B cell (primary cell): Measurements from ENCODE around the gene TRPC3. TPM values are rescaled to one million over a fixed set of nuclear protein-coding genes. Genes with fewer than 3 reads are reported as not detected.

Source experiments
- ATAC-seq: fragments of 200-7000 bp; cut with Tn5 transposase; one replicate; pipeline ENCODE4 v1.10.0; 2021; ENCODE audit warnings: low read depth, mild to moderate bottlenecking, moderate number of reproducible peaks, moderate library complexity
- CTCF ChIA-PET: fragments of 350-600 bp; sonication (Branson Sonifier 250); formaldehyde crosslinking; loops from one replicate; lab custom pipeline; 2021; ENCODE audit warnings: antibody characterized with exemption, inconsistent platforms; lab: Charles Lee
- POLR2A ChIA-PET: fragments of 350-600 bp; sonication (Branson Sonifier 250); formaldehyde crosslinking; loops from one replicate; lab custom pipeline; 2021; ENCODE audit warnings: antibody characterized with exemption; lab: Charles Lee
- DNase-seq: peaks from one replicate; pipeline ENCODE4 v3.0.0; 2013
- H2AFZ ChIP-seq: 2 replicates; pipeline ENCODE4 v1.6.1; 2012; ENCODE audit warnings: mild to moderate bottlenecking, low read depth, low read length; ENCODE audit not compliant: insufficient read depth, poor library complexity, severe bottlenecking
- H3K27ac ChIP-seq, 2 donors: 1 replicate in 1 of 2; 2 replicates in 1 of 2; pipeline ENCODE4 v1.5.1; 2012 to 2013; ENCODE audit warnings: low read length in 2 of 2, mild to moderate bottlenecking in 2 of 2, moderate library complexity in 1 of 2
- H3K27me3 ChIP-seq, 4 experiments: fragments of 200-600 bp in 1 of 4; sonication (generic) in 1 of 4; replicated peaks in 1 of 4; 1 replicate in 2 of 4; 2 replicates in 2 of 4; pipeline versions ENCODE4 v1.6.1 to v1.7.0; 2013 to 2016; ENCODE audit warnings: low read length in 3 of 4, mild to moderate bottlenecking in 2 of 4, mixed read lengths in 1 of 4, moderate library complexity in 1 of 4; ENCODE audit not compliant: insufficient read depth in 4 of 4, control insufficient read depth in 3 of 4; ENCODE audit errors: control extremely low read depth in 1 of 4
- H3K36me3 ChIP-seq, 2 experiments: replicated peaks in 1 of 2; 1 replicate in 1 of 2; 2 replicates in 1 of 2; pipeline versions ENCODE4 v1.6.1 to v1.7.1; 2013; ENCODE audit warnings: low read length in 1 of 2; ENCODE audit not compliant: insufficient read depth in 2 of 2, control insufficient read depth in 1 of 2; ENCODE audit errors: control extremely low read depth in 1 of 2, extremely low read depth in 1 of 2
- H3K4me1 ChIP-seq, 2 donors: fragments of 200-600 bp in 1 of 2; sonication (generic) in 1 of 2; 1 replicate in 1 of 2; 2 replicates in 1 of 2; pipeline versions ENCODE4 v1.5.1 to v1.6.1; 2013 to 2017; ENCODE audit warnings: low read length in 2 of 2; ENCODE audit not compliant: control insufficient read depth in 2 of 2, insufficient read depth in 2 of 2
- H3K4me2 ChIP-seq: replicated peaks from 2 replicates; pipeline ENCODE3; 2012; ENCODE audit warnings: mild to moderate bottlenecking, low read depth, low read length; ENCODE audit not compliant: poor library complexity, severe bottlenecking
- H3K4me3 ChIP-seq, 5 experiments: fragments of 200-600 bp in 1 of 5; sonication (generic) in 1 of 5; 1 replicate in 3 of 5; 2 replicates in 2 of 5; pipeline versions ENCODE4 v1.5.1 to v1.7.0; 2011 to 2016; ENCODE audit warnings: low read length in 4 of 5, mild to moderate bottlenecking in 4 of 5, low read depth in 2 of 5, control low read depth in 1 of 5, moderate library complexity in 1 of 5; ENCODE audit not compliant: insufficient read depth in 1 of 5; ENCODE audit errors: control extremely low read depth in 1 of 5, extremely low read depth in 1 of 5
- H3K79me2 ChIP-seq: fragments of 200-600 bp; sonication (generic); one replicate; pipeline ENCODE4 v1.6.0; 2016; ENCODE audit warnings: low read length; ENCODE audit not compliant: control insufficient read depth, insufficient read depth
- H3K9ac ChIP-seq: fragments of 200-600 bp; sonication (generic); 2 replicates; pipeline ENCODE4 v1.6.1; 2017; ENCODE audit warnings: mild to moderate bottlenecking, low read length, moderate library complexity
- H3K9me3 ChIP-seq, 3 donors: one replicate each; pipeline versions ENCODE4 v1.6.1 to v1.7.1; 2013; ENCODE audit warnings: low read length in 2 of 3; ENCODE audit not compliant: control insufficient read depth in 2 of 3, insufficient read depth in 1 of 3; ENCODE audit errors: control extremely low read depth in 1 of 3
- H4K20me1 ChIP-seq: 2 replicates; pipeline ENCODE4 v1.6.0; 2012; ENCODE audit warnings: mild to moderate bottlenecking, low read length; ENCODE audit not compliant: insufficient read depth, control insufficient read depth, poor library complexity, severe bottlenecking
- H3K27ac Mint-ChIP-seq: one replicate; pipeline ENCODE4 v1.8.0; 2021; ENCODE audit warnings: mixed read lengths
- H3K27me3 Mint-ChIP-seq: one replicate; pipeline ENCODE4 v1.8.0; 2021; ENCODE audit warnings: mixed read lengths
- H3K4me1 Mint-ChIP-seq: one replicate; pipeline ENCODE4 v1.8.0; 2021; ENCODE audit warnings: mixed read lengths
- H3K4me3 Mint-ChIP-seq: one replicate; pipeline ENCODE4 v1.8.0; 2021; ENCODE audit warnings: mixed read lengths
- H3K9me3 Mint-ChIP-seq: one replicate; pipeline ENCODE4 v1.8.0; 2022; ENCODE audit warnings: mixed read lengths; ENCODE audit not compliant: insufficient read depth
- CTCF ChIP-seq: fragments of 200-600 bp; IDR thresholded peaks from one replicate; pipeline ENCODE4 v1.8.0; 2022; ENCODE audit warnings: antibody characterized with exemption, mild to moderate bottlenecking
- EZH2 ChIP-seq: IDR thresholded peaks from 2 replicates; pipeline ENCODE4 v1.6.1; 2012; ENCODE audit warnings: borderline replicate concordance, low read depth, mild to moderate bottlenecking, moderate library complexity, low read length; ENCODE audit not compliant: insufficient read depth, poor library complexity, severe bottlenecking
- WGBS: methylation state at CpG from one replicate; pipeline ENCODE4 v1.1.5; 2013; ENCODE audit warnings: missing lambda C conversion rate; ENCODE audit not compliant: insufficient coverage; 5-methylcytosine and 5-hydroxymethylcytosine counted together
- intact Hi-C: fragments of 100-400 bp; cut with micrococcal nuclease; formaldehyde crosslinking; loops from one replicate; pipeline ENCODE4 v1.10.0; 2022
- polyA plus RNA-seq: library from polyadenylated mRNA; depleted of rRNA; stranded (reverse); fragments of >200 nt; gene quantifications from 2 replicates; pipeline ENCODE4 v1.2.3, GENCODE V29; 2012
- total RNA-seq, 2 donors: library from RNA; stranded (reverse); fragments of 120-200 nt in 1 of 2; gene quantifications; 1 replicate in 1 of 2; 2 replicates in 1 of 2; pipeline versions ENCODE4 v1.2.3 to v1.2.4, GENCODE V29; 2013 to 2022

The TRPC3 gene
- total and polyA plus RNA-seq, 2 donors (not counting 1 experiment from before 2014, with no cell fraction given) = not detected

- Histone ChIP-seq H3K9ac (no peak overlapping the region), H3K9me3 (no peaks in the 10 kb centered on the region), H4K20me1 (no peaks in the 10 kb centered on the region), H3K4me1 (no peaks in the 10 kb centered on the region), H3K79me2 (no peaks in the 10 kb centered on the region), H3K4me2 (no peak overlapping the region), H3K27me3 (peaks cover 0 to 10% (median 3%) of the 10 kb centered on the region in 4 experiments), H2AFZ (no peak overlapping the region), H3K36me3 (no peaks in the 10 kb centered on the region), H3K27ac (no peak overlapping the region), H3K4me3 (no peak overlapping the region)
- ATAC-seq (no peak), DNase-seq (no peak)
- WGBS = 80% methylated on average over 4 of the region's 4 CpGs
- intact Hi-C loops = no loop called here
- ChIA-PET CTCF (interaction anchor here (0.8 to 1.5 kb wide), 2 partner anchors 17 to 97 kb away, joined by 3 to 5 read pairs; no protein-coding TSS in a partner anchor), POLR2A (no interaction called here)
- Mint-ChIP-seq H3K4me3 (no peak overlapping the region), H3K4me1 (no peaks in the 10 kb centered on the region), H3K9me3 (no peaks in the 10 kb centered on the region), H3K27ac (no peak overlapping the region), H3K27me3 (peaks cover 32% of the 10 kb centered on the region)
- no peak for TF ChIP-seq CTCF
- TF ChIP-seq EZH2 = no peak
Measured at GRCh38 chr4:121998024-121998423, 46.2 kb upstream of the TRPC3 start.

- Histone ChIP-seq H3K4me3 (no peak overlapping the region), H3K9me3 (no peaks in the 10 kb centered on the region), H3K27me3 (peaks cover 0 to 8% (median 0%) of the 10 kb centered on the region in 4 experiments), H4K20me1 (no peaks in the 10 kb centered on the region), H3K79me2 (no peaks in the 10 kb centered on the region), H3K4me2 (no peak overlapping the region), H3K27ac (no peak overlapping the region), H2AFZ (no peak overlapping the region), H3K4me1 (no peaks in the 10 kb centered on the region), H3K36me3 (no peaks in the 10 kb centered on the region), H3K9ac (no peak overlapping the region)
- Mint-ChIP-seq H3K4me1 (no peaks in the 10 kb centered on the region), H3K27ac (no peak overlapping the region), H3K9me3 (no peaks in the 10 kb centered on the region), H3K27me3 (peaks cover 34% of the 10 kb centered on the region), H3K4me3 (no peak overlapping the region)
- CTCF ChIA-PET = no interaction called here
- TF ChIP-seq CTCF (no peak), EZH2 (no peak)
- no CpG with 5 or more reads among the region's 3 CpGs for WGBS
- no peak for DNase-seq
- intact Hi-C loops = no loop called here
- ATAC-seq = no peak
- POLR2A ChIA-PET = no interaction called here
Measured at GRCh38 chr4:121995790-121996537, 44.1 kb upstream of the TRPC3 start.
